H7 (cell line): Measurements from ENCODE around the gene SPRR4. TPM values are rescaled to one million over a fixed set of nuclear protein-coding genes. Genes with fewer than 3 reads are reported as not detected.

Experiments
- total RNA-seq: library from RNA; depleted of rRNA; stranded (reverse); fragments of >200 nt; shearing (Covaris generic); gene quantifications from 2 replicates; pipeline ENCODE4 v1.2.3, GENCODE V29; 2014; rRNA removed

SPRR4 gene
- total RNA-seq, 1 experiment from 2014 or later = not detected

Other genes with a start within 250 kb of the SPRR4 start
- gene KPRP, start 212.6 kb upstream of the SPRR4 start, total RNA-seq = not detected in 2 replicates
- not detected in 2 replicates for gene LCE1F, start 195.5 kb upstream of the SPRR4 start, total RNA-seq
- gene LCE1E, start 184.4 kb upstream of the SPRR4 start, total RNA-seq = not detected in 2 replicates
- gene LCE1D, start 173.9 kb upstream of the SPRR4 start, total RNA-seq = not detected in 2 replicates
- gene LCE1C, start 164.0 kb upstream of the SPRR4 start, total RNA-seq = not detected in 2 replicates
- gene LCE1B, start 158.7 kb upstream of the SPRR4 start, total RNA-seq = not detected in 2 replicates
- gene LCE1A, start 143.2 kb upstream of the SPRR4 start, total RNA-seq = not detected in 2 replicates
- gene LCE6A, start 127.8 kb upstream of the SPRR4 start, total RNA-seq = not detected in 2 replicates
- gene LCE7A, start 110.7 kb upstream of the SPRR4 start, total RNA-seq = not detected in 2 replicates
- not detected in 2 replicates for gene SMCP, start 92.3 kb upstream of the SPRR4 start, total RNA-seq
- gene IVL, start 62.1 kb upstream of the SPRR4 start, total RNA-seq = not detected in 2 replicates
- gene SPRR5, start 23.4 kb upstream of the SPRR4 start, total RNA-seq = not detected in 2 replicates
- not detected in 2 replicates for gene SPRR1A, start 13.4 kb downstream of the SPRR4 start, total RNA-seq
- gene SPRR3, start 31.1 kb downstream of the SPRR4 start, total RNA-seq = not detected in 2 replicates
- gene SPRR1B, start 60.6 kb downstream of the SPRR4 start, total RNA-seq = not detected in 2 replicates
- gene SPRR2D, start 70.5 kb downstream of the SPRR4 start, total RNA-seq = not detected in 2 replicates
- gene SPRR2A, start 86.9 kb downstream of the SPRR4 start, total RNA-seq = not detected in 2 replicates
- gene SPRR2B, start 101.0 kb downstream of the SPRR4 start, total RNA-seq = not detected in 2 replicates
- gene SPRR2E, start 123.9 kb downstream of the SPRR4 start, total RNA-seq = not detected in 2 replicates
- not detected in 2 replicates for gene SPRR2F, start 142.9 kb downstream of the SPRR4 start, total RNA-seq
- 0.26 TPM in 1 of 2 replicates, not detected in the other for gene SPRR2G, start 180.2 kb downstream of the SPRR4 start, total RNA-seq
- not detected in 2 replicates for gene LELP1, start 232.8 kb downstream of the SPRR4 start, total RNA-seq
- not detected in 2 replicates for gene PRR9, start 246.9 kb downstream of the SPRR4 start, total RNA-seq